GM21825 (cell line): Measurements from ENCODE around the gene DARS1.
"Not testable (repeated sequence)": the region's sequence is repeated elsewhere in the genome, so short reads cannot be mapped to it uniquely, and the experiment has no call there.

Experiments used
- ATAC-seq: cut with Tn5 transposase; IDR thresholded peaks from one replicate; pipeline ENCODE4 v1.9.1; 2021; ENCODE audit warnings: mild to moderate bottlenecking, moderate library complexity; ENCODE audit not compliant: unreplicated experiment

The DARS1 gene

GRCh38 chr2:135985826-135986393 lies 484 bp upstream of the DARS1 start:
- ATAC-seq: peak; percentile 41

- ATAC-seq: peak; percentile 41
These were observed 1.0 kb downstream of the DARS1 start for GRCh38 chr2:135984199-135985017.

DNA sequence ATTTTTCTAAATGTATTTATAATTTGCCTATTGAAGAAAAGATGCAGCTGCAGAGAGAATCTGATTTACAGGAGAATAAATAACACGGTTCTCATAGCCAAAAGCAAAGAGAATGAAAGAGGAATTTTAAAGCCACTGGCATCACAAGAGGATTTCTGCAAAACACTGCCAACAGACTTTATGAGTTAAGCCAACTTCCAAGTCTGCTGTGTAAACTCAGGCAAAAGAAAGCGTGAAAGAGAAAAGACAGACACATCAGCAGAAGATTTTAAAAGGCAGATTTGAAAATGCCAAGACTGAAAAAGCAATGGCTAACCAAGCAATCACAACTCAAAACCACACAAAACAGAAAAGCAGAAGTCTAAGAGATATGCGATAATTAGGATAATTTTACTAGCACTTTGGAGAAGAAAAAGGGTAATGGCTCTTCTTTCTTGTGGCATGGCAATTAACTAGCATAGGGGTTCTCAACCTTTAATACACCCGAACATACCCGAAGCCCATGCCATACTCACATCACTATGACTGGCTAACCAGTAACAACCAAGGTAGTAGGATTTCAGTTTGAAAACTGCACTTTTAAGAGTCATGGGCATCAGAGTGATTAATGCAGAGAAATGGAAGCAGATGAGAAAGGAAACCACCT lies 4.9 kb downstream of the DARS1 start:
- no peak for ATAC-seq

GRCh38 chr2:135975702-135976101 lies 9.7 kb downstream of the DARS1 start:
- no peak for ATAC-seq

DNA sequence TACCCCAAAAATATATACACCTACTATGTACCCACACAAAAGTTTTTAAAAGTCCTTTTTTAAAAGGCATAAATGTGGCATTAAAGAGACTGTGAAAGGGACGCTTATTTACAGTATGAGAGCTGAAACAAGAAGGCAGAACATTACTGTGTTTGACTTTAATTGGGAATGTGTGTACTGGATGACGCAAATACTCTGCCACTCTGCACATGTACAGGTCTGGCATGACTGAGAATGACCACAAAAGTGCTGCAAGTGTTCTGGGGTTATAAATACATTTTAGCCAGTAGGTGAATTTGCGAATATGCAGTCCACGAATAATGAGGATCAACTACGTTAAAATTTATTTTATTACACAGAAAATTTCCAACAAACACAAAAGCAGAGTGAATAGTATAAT lies 11.4 kb downstream of the DARS1 start:
- no peak for ATAC-seq

DNA sequence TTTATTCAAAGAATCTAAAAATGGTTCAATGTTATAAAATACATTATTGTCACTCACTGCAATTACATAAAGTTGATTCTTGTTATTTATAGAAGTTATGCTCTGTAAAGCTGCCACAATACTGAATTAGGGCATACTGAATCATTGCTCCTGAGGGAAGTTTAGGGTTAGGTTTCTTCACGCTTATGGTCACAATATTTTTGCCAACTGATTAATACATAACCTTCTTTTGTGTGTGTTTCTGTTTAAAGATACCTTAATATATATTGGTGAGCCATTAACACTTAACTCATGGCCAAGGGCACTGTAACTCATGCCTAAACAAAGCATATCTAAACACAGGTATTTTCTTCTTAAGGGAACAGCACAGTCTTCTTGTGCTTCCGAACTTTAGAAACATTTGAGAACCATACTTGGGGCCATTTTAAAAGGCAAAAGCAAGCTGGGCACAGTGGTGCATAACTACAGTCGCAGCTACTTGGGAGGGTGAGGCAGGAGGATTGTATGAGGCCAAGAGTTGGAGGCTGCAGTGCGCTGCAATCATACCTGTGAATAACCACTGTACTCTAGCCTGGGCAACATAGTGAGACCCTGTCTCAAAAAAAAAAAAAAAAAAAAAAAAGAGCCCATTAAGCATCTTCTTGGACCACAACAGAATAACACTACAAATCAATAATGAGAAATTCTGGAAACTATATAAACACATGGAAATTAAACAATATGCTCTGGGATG lies 15.6 kb downstream of the DARS1 start:
- ATAC-seq: no peak

GRCh38 chr2:135965756-135966155 lies 19.7 kb downstream of the DARS1 start:
- no peak for ATAC-seq

DNA sequence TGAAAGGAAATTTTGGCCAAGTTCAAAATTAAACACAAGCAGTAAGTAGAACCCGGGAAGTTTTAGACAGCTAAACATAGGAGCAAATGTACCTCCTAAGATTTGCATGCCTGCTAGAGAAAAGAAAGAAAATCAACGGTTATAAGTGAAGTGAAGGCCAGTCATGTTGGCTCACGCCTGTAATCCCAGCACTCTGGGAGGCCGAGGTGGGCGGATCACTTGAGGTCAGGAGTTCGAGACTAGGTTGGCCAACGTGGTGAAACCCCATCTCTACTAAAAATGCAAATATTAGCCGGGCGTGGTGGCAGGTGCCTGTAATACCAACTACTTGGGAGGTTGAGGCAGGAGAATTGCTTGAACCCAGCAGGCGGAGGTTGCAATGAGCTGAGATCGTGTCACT lies 21.0 kb downstream of the DARS1 start:
- ATAC-seq: not testable (repeated sequence)

- ATAC-seq: no peak
These were observed 21.6 kb downstream of the DARS1 start for GRCh38 chr2:135963841-135964240.

DNA sequence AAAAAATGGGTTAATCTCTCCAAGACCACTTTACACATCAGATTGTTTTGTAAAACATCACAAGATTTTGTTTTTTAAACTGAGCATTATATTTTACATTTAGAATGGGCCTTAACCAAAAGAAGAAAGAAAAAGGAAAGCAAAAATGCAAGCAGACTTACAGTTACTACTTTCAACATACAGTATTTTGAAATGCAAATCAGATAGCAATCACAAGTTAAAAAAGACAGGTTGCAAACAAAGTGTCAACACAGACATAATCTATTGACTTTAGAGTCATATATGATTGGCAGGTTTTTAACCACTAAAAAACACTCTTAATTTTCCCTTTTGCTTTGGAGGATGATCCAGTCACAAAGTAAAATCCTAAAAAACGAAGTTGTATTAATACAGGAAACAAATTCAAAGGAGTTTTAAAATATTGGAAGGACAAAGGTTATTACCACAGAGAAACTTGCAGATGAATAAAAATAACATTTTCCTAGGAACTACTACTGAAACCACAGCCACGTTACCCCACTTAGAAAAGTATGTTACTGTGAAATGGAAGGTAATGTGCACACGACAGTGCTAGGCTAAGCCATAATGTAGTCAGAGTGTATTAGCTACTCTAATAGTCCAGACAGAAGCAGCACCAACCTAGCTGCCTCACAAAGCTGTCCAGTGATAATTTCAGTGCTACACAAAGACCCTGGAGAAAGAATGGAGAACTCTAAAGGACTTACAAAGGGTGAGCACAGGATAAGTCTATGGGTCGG lies 22.9 kb downstream of the DARS1 start:
- ATAC-seq: no peak

- no peak for ATAC-seq
These were observed 24.5 kb downstream of the DARS1 start for GRCh38 chr2:135960656-135961551.

DNA sequence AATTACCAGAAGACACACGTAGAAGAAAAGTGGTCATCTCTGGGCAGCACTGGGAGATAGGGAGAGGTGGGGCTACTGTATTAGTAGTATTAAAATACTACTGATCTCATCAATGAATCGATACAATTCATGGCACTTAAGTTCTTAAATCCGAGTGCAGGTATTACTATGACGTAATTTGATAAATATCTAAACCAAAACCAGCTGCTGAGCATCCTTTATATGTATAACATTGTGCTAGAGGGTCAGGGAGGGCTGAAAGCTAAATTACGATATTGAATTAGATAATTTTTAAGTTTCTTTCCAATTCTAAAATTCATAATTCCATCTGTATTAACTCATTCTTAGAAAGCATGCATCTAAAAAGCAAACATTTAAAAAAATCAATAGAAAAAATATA lies 25.3 kb downstream of the DARS1 start:
- no peak for ATAC-seq

DNA sequence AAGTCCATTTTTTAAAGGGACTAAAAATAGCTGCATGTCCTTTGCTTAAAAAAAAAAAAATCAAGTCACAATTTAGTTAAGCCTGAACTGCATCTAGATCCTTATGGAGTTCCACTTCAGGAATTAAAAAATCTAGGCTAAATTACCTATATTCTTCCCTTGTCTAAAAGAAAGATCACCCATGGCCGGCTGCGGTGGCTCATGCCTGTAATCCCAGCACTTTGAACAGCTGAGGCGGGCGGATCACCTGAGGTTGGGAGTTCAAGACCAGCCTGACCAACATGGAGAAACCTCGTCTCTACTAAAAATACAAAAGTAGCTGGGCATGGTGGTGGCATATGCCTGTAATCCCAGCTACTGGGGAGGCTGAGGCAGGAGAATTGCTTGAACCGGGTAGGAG lies 26.5 kb downstream of the DARS1 start:
- not testable (repeated sequence) for ATAC-seq

GRCh38 chr2:135954020-135954601 lies 31.3 kb downstream of the DARS1 start:
- ATAC-seq: no peak

DNA sequence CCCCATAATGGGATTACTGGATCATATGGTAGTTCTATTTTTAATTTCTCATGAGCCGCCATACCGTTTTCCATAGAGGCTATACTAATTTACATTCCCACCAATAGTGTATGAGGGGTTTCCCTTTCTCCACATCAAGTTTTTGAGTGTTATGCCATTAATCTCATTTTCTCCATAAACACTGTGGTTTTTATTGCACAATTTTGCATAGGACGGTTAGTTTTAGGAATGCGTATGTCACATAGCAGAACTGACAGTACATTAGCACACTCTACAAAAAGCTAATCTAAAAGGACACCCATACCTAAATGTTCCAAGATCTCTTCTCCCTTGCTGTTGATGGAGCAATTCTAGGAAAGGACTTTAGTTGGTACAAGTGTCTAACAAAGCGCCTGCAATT lies 32.5 kb downstream of the DARS1 start:
- ATAC-seq: no peak

DNA sequence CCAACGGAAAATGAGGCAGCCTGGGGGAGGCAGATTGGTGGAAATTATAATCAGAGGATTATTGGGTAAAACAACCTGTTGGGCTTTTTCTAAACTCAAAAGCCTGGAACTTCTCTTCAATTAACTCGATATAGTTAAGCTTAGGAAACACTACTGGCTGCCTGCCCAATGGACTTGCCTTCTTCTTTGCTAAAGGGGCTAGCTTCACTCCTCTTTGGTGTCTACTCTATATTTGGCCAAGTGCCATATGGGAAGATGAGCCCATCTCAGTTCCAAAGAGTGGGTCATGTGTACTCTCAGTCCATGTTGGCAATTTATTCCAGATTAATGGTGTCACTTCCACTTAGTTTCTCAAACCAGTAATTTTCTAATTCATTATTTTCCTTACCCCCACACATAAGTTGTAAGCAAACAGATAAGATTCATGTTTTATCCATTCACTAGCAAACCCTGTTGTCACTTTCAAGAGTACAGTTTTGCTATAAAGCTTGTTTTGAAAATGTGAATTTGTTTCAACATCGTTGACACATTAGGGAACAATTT lies 34.3 kb downstream of the DARS1 start:
- no peak for ATAC-seq

DNA sequence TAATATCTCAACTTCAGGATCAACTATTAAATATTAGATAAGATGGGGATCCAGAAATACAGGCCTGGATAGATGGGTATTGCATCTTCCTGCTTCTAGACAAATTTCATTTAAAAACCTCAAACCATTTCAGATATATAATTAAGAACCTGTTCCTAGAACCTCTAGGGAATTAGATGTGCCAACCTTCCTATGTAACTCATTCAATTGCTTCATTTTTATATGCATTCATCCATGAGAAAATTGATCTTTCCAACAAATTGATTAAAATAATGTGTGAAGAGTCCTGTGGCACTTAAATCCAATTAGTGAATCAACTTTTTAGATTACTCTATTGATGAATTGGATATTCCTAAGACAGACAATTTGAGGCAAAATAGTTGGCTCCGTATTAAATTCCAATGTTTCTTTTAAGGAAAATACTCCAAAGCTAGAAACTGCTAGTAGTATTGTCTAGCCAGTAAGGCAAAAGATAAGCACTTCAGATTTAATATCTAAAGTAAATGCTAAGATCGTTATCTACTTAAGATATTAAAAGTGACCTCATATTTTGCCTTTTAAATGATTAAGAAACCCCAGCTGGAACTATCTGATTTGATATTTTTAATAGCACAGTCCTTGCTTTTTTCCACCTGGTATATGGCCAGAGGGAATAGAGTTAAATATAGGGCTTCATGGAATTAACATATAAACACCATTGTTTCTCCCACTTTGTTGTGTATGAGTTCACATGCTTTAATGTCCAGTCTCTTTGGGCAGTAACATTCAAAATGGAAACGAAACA lies 35.8 kb downstream of the DARS1 start:
- no peak for ATAC-seq

DNA sequence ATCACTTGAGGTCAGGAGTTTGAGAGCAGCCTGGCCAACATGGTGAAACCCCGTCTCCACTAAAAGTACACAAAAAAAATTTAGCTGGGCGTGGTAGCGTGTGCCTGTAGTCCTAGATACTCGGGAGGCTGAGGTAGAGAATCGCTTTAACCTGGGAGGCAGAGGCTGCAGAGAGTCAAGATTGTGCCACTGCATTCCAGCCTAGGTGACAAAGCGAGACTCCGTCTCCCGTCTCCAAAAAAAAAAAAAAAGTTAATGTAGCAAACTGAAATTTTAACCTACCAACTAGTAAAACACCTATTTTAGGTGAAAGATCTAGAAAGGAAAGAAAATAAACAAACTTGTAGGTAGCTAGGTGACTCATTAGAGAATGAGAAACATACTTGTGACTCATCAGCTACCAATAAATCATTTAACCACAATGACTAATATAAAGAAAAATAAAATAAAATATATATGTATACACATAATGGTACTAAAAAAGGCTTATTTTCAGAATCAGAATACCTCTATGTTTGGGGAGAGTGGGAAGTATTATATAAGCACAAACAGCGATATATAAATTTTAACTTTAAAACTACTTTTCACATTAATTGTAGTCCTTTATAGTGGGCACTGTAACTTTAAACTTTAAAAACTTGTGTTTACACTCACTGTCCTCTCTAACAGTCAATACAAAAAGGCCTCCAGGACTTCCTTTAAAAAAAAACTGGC lies 36.6 kb downstream of the DARS1 start:
- no peak for ATAC-seq
